SIG-M5 treated with dmso at 0.1 percent for 504 hours (cell line): ENCODE data around the gene TTC6.

Source experiments
- DNase-seq: peaks from one replicate; lab custom pipeline; 2025; ENCODE audit not compliant: unreplicated experiment; lab: John Stamatoyannopoulos, UW

The TTC6 gene

DNA sequence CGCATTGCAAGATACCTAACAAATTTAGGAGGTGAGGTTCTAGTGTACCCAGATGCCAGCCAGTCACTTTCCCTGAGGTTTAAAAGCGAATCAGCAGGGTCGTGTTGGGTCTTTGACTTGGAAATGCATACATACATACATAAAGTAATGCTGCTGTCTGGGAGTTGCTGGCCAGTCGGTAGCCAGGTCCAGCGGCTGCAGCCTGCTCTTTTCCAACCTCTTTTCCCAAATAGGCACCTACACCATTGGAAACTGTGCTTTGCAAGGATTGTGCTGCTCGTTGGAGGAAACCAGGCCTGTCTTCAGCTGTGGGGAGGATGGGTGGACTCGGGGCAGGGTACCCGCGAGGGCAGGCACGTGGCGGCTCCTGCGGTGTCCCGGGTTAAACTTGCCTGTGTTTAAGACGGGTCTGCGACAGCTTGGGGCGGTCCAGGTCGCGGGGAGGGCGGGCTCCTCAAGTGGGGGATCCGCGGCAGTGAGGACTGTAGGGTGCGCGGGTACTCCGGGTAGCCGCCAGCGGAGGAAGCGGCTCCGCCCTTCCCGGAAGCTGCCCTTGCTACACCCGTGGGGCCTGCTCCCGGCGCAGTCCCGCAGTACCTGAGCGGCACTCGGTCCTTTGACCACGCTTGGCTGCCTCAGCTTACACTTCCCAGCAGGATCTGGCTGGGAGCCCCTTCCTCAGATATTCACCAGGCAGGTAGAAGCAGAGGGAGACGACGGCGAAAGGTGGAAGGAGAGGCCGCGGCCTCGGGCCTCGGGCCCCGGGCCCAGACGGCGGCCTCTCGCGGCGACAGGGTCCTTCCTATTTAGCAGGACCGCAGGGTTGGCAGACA lies 2.7 kb downstream of the TTC6 start:
- no peak for DNase-seq

DNA sequence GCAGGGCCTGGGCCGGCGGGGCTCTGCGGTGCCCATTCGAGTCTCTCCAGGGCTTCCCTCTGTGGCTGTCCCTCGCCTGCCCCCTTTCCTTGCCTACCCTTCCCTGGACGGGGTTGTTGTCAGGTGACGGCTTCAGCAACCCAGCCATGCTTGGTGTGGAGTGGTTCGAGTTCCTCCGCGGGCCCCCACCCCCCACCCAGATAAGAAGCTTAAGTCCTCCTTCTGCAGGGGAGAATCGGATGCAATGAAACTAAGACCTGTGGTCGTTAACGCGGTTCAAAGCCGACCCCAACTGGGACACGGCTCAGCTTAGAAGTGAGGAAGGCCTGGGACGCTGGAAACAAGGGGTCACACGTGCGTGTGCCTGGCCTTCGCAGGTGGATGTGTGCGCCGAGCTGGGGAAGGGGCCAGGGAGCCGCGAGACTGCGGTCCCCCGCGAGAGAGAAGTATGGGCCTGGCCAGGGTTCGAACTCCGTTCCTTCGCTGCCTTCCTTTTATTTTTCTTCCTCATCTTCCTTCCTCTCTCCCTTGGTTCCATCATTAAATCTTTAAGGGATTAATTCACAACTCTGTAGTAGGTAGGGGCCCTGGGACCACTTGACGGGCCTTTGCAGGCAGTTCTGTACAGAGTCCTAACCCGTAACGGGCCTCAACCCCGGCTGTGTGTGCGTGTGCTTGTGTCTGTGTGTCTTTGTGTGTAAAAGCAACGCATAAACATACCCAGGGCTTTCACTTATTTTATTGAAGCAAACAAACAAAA lies 3.5 kb downstream of the TTC6 start:
- no peak for DNase-seq

- DNase-seq, result no peak
Measured at GRCh38 chr14:37599507-37600368, 4.3 kb downstream of the TTC6 start.

GRCh38 chr14:37600880-37601741 lies 5.7 kb downstream of the TTC6 start:
- DNase-seq, result no peak

GRCh38 chr14:37601865-37602264 lies 6.4 kb downstream of the TTC6 start:
- DNase-seq, result no peak

GRCh38 chr14:37602605-37603453 lies 7.4 kb downstream of the TTC6 start:
- DNase-seq, result no peak

GRCh38 chr14:37603688-37604251 lies 8.3 kb downstream of the TTC6 start:
- DNase-seq, result no peak

- no peak for DNase-seq
Measured at GRCh38 chr14:37606678-37607077, 11.2 kb downstream of the TTC6 start.

- no peak for DNase-seq
Measured at GRCh38 chr14:37608649-37609048, 13.2 kb downstream of the TTC6 start.

- DNase-seq, result no peak
Measured at GRCh38 chr14:37610945-37611523, 15.6 kb downstream of the TTC6 start.

GRCh38 chr14:37615582-37616289 lies 20.3 kb downstream of the TTC6 start:
- DNase-seq, result no peak

GRCh38 chr14:37616853-37617252 lies 21.4 kb downstream of the TTC6 start:
- no peak for DNase-seq

DNA sequence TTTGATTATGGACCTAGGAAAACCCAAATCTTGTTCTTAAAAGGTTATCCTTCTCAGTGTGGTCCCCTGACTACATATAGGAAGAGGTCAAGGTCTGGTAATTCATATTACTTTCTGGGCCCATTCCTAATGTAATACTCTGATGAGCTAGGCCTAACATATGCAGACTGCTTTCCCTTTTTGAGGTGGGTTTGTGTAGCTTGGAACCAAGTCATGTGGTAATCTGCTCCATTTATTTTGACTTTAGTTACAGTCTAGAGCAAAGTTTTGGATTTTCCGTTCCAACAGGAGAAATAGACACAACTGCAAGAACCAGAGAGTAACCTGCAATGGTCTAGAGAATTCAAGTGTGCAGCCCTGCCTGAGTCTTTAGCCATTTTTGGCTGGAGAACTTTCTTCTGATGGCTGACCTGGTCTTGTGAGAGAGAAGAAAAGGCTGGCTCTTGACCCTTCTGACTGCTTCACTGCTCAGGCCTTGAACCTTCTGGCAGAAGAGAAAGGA lies 22.5 kb downstream of the TTC6 start:
- no peak for DNase-seq

DNA sequence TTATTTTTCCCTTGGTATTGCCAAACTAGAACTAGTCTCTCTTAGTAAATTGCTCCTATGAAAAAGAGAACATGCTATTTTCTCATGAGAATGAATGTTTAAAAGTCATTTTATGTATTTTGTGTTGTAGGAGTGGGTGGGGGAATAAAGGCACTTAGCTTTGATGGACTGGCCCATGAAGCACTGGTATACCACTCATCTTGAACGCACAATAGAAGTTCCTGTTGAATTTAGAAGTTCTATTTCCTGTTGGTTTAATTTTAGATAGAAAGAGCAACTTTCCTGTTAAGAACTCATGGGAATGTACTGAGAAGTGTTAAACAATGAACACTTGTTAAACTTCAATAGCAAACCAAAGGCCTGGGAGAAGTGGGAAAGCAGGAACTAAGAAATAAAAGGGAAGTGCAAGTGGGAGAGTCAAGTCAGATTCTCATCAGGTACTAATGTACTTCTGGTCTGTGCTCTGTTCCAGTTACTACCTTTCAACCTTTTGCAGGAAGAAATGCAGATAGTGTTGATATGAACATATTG lies 23.1 kb downstream of the TTC6 start:
- no peak for DNase-seq

- DNase-seq, result no peak
Measured at GRCh38 chr14:37620856-37621255, 25.4 kb downstream of the TTC6 start.

- no peak for DNase-seq
Measured at GRCh38 chr14:37622231-37622923, 26.9 kb downstream of the TTC6 start.

DNA sequence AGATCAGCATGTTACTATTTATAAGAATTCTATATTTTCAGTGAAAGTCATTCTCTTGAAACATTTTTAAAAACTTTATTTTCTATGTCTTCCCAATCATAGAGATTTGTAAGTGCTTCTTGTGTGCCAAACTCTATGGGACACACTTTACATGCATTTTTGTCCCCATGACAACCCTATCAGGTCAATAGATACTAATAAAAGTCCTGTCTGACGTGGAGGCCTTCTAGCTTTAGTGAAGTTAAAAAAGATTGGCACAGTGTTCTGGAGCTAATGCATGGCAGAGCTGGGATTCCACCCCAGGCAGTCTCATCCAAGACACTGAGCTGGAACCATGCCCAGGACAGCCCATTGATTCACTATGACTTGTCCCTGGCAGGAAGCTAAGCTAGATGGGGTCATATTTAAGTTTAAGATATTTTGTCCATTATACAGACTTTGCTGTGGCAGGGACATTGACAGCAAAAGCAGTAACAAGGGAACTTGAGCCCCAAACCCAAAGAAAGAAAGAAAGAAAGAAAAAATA lies 28.1 kb downstream of the TTC6 start:
- DNase-seq, result no peak
